Ishikawa (cell line): ENCODE results near the gene VEGFC.

Experiments used
- CEBPB ChIP-seq: IDR thresholded peaks from 2 replicates; pipeline ENCODE4 v1.6.1; 2012
- CREB1 ChIP-seq: IDR thresholded peaks from 2 replicates; pipeline ENCODE4 v1.6.1; 2012; ENCODE audit warnings: low read depth

DNA sequence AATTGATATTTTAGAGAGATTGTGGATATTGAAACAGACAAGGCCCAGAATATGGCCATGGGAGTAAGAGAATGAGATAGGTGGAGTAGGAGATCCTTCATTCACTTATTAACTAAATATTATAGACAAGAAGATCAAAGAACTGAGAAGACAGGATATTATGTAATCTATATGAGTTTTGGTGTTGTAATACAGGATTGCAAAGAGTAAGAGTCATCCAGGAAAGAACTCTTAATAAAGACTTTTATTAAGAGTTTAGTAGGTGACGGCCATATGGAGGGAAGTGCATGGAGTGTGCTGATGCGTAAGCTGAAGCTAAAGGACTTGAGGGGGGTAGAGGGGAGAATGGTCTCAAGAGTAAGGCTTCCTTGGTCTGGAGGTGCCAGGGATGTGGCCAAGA, 153.7 kb downstream of the VEGFC start:
- TF ChIP-seq CREB1 (no peak), CEBPB (no peak)
